Endothelial cell (in vitro differentiated cells): ENCODE measurements around the gene CCDC102A. TPM values are rescaled to one million over a fixed set of nuclear protein-coding genes. Genes with fewer than 3 reads are reported as not detected.

Experiments used
- DNase-seq: peaks from one replicate; pipeline ENCODE4 v3.0.0; 2021; ENCODE audit warnings: low spot score
- H3K27ac Mint-ChIP-seq: one replicate; pipeline ENCODE4 v1.8.0; 2021; ENCODE audit warnings: mixed read lengths, inconsistent platforms; ENCODE audit not compliant: unreplicated experiment
- H3K27me3 Mint-ChIP-seq: one replicate; pipeline ENCODE4 v1.8.0; 2021; ENCODE audit warnings: mild to moderate bottlenecking, moderate library complexity, mixed read lengths, inconsistent platforms; ENCODE audit not compliant: unreplicated experiment
- H3K36me3 Mint-ChIP-seq: one replicate; pipeline ENCODE4 v1.8.0; 2021; ENCODE audit warnings: mild to moderate bottlenecking, low read depth, mixed read lengths, inconsistent platforms; ENCODE audit not compliant: unreplicated experiment
- H3K4me1 Mint-ChIP-seq: one replicate; pipeline ENCODE4 v1.8.0; 2021; ENCODE audit warnings: mild to moderate bottlenecking, mixed read lengths, inconsistent platforms; ENCODE audit not compliant: unreplicated experiment
- H3K4me3 Mint-ChIP-seq: one replicate; pipeline ENCODE4 v1.8.0; 2021; ENCODE audit warnings: mild to moderate bottlenecking, mixed read lengths, inconsistent platforms; ENCODE audit not compliant: unreplicated experiment
- H3K9me3 Mint-ChIP-seq: one replicate; pipeline ENCODE4 v1.8.0; 2021; ENCODE audit warnings: mixed read lengths, inconsistent platforms; ENCODE audit not compliant: unreplicated experiment
- CTCF ChIP-seq: fragments of 200-600 bp; sonication (generic); IDR thresholded peaks from one replicate; pipeline ENCODE4 v1.5.0; 2021; ENCODE audit warnings: antibody characterized with exemption; ENCODE audit not compliant: unreplicated experiment
- total RNA-seq: library from RNA; stranded (reverse); fragmentation: NEBNext Ultra II Directional; extraction: Animal tissue kit (Norgen Biotek cat#: 25700); gene quantifications from one replicate; pipeline ENCODE4 v1.2.1, GENCODE V29; 2021; ENCODE audit not compliant: unreplicated experiment

Gene CCDC102A
- total RNA-seq, 1 donor from 2014 or later: 14.6 TPM

DNA sequence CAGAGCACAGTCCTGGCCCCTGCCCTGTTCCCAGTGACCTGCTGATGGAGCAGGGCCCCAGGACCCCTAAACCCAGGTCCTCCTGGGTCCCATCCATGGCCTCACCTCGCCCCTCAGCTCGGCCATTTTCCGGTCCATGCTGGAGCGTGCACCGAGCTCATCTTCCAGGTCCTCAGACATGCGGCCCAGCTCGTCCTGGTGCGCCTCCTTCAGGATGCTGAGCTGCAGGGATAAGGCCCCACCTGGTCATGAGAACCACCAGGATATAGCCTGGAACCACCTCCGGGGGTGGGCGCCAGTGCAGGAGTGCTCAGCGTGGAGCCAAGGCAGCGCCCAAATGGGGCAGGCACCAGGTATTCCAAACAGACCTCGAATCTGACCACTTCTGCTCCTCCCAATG, 17.9 kb downstream of the CCDC102A start:
- no peaks in the 10 kb centered on the region for H3K9me3 Mint-ChIP-seq
- no peak overlapping the region for H3K27ac Mint-ChIP-seq
- no peak for TF ChIP-seq CTCF
- H3K27me3 Mint-ChIP-seq: peaks cover 15% of the 10 kb centered on the region
- DNase-seq: no peak
- H3K4me1 Mint-ChIP-seq: peaks cover 40% of the 10 kb centered on the region
- peaks cover 25% of the 10 kb centered on the region for H3K36me3 Mint-ChIP-seq
- H3K4me3 Mint-ChIP-seq: peak overlapping the region; percentile 17

GRCh38 chr16:57517397-57518367, 18.7 kb downstream of the CCDC102A start:
- Mint-ChIP-seq H3K4me3 (no peak overlapping the region), H3K4me1 (peaks cover 47% of the 10 kb centered on the region), H3K9me3 (no peaks in the 10 kb centered on the region), H3K27ac (no peak overlapping the region), H3K27me3 (peaks cover 11% of the 10 kb centered on the region), H3K36me3 (peaks cover 29% of the 10 kb centered on the region)
- TF ChIP-seq CTCF: no peak
- DNase-seq: no peak

- no peak for TF ChIP-seq CTCF
- no peak overlapping the region for H3K4me3 Mint-ChIP-seq
- peaks cover 11% of the 10 kb centered on the region for H3K27me3 Mint-ChIP-seq
- DNase-seq: no peak
- peaks cover 29% of the 10 kb centered on the region for H3K36me3 Mint-ChIP-seq
- peaks cover 47% of the 10 kb centered on the region for H3K4me1 Mint-ChIP-seq
- H3K9me3 Mint-ChIP-seq: no peaks in the 10 kb centered on the region
- no peak overlapping the region for H3K27ac Mint-ChIP-seq
Observed at GRCh38 chr16:57516773-57517172, 19.6 kb downstream of the CCDC102A start.

DNA sequence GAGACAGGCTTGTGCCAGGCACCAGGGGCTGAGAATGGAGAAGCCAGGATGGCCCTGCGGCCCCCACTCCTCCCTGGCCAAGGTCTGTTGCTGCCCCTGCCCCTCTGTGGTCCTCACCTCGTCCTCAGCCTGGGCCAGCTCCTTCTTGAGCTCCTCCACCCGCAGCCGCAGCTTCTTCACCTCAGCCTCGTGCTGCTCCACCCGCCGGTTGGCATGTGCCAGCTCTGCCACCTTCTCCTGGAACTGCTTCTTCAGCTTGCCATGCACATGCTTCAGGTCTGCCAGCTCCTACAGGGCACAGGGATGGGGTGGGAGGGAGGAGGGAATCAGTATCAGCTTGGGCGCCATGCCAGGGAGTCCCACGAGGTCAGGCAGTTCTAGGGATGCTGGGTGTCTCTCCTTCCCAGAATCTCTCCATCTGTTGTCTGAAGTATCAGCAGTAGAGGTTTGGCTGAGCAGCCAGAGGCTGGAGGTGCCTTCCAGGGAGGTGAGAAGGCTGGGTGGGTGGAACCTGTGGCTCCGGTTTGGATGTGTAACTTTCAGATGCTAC, 20.1 kb downstream of the CCDC102A start:
- Mint-ChIP-seq H3K27ac (no peak overlapping the region), H3K9me3 (no peaks in the 10 kb centered on the region), H3K4me3 (no peak overlapping the region), H3K27me3 (peaks cover 11% of the 10 kb centered on the region), H3K4me1 (peaks cover 47% of the 10 kb centered on the region), H3K36me3 (peaks cover 29% of the 10 kb centered on the region)
- no peak for DNase-seq
- no peak for TF ChIP-seq CTCF
